Measurements from ENCODE around the gene PIP5K1C. TPM values are rescaled to one million over a fixed set of nuclear protein-coding genes. Genes with fewer than 3 reads are reported as not detected.

Gene PIP5K1C
- total RNA-seq, 1 experiment from 2014 or later, result 26.9 TPM

DNA sequence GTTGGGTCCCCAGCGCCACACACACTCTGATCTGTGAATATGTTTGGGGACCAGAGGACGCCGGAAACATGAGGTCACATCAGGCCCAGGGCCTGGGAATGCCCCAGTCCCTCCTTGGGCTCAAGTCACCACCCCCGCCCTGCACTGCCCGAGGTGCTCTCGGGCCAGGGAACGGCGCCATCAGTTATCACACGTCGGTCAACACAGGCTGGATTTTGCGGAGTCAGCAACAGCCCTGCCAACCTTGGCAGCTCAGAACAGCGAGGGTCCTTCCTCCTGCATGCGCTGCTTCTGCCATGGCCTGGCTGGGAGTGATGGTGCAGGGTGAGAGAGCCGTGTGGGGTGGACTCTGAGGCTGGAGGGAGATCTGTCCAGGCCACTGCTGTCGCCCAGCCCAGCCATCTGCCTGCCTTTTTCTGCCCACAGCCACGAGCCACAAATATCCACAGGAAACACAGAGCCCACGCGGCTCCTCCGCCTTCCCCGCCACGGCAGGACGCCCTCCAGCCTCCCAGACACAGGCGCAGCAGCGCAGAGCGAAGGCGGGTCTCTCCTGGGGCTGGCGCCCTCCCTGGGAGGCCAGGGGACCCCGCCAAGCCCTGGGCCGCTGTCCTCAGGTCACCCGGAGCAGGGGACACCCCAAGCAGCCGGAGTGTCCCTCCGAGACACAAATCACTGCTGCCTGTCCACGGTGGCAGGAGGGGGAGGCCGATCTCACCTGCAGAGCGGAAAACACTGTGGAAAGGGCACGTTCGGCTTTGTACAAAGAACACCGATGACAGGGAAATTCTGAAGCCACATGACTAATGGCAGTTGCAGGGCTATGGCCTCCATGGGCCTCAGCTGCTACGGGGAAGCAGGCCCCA lies 42.0 kb downstream of the PIP5K1C start:
- ChIA-PET RAD21 (ENCODE audit: low non-redundant PET in 1 of 2, low total read pairs in 2 of 2, uncharacterized antibody in 2 of 2, unreplicated experiment in 2 of 2) (interaction anchor here in 1 of 2 experiments (0.6 kb wide), 1 partner anchor 199 kb away, joined by 4 read pairs; no protein-coding TSS in a partner anchor), POLR2A (no interaction called here), CTCF (no interaction called here)
- BruUV-seq (replicated peaks), result no TSS peak
- intact Hi-C loops (cut with micrococcal nuclease), result no loop called here
- H3K4me2 ChIP-seq (ENCODE audit: low read length), result no peak overlapping the region
- H3K9me3 ChIP-seq (ENCODE audit: control insufficient read depth in 1 of 2, insufficient read depth in 1 of 2, low read depth in 1 of 2, low read length in 2 of 2), result no peaks in the 10 kb centered on the region
- H3K9me2 ChIP-seq (ENCODE audit: insufficient read depth), result no peaks in the 10 kb centered on the region
- no peak for DNase-seq (ENCODE audit: low read depth, low spot score)
- no peak overlapping the region for H2AFZ ChIP-seq (ENCODE audit: low read depth, low read length, poor library complexity, severe bottlenecking)
- H4K20me1 ChIP-seq (ENCODE audit: insufficient read depth), result no peaks in the 10 kb centered on the region
- no peak overlapping the region for H3K9ac ChIP-seq (ENCODE audit: low read length)
- peaks cover 0 to 7% of the 10 kb centered on the region in 2 experiments; a peak in 1 of 4 replicates for H3K4me1 ChIP-seq (ENCODE audit: control insufficient read depth in 1 of 2, insufficient read depth in 2 of 2, low read length in 2 of 2)
- peaks cover 1 to 3% of the 10 kb centered on the region in 2 experiments; a peak in 2 of 4 replicates for H3K36me3 ChIP-seq (ENCODE audit: control insufficient read depth in 1 of 2, insufficient read depth in 2 of 2, low read length in 2 of 2)
- TF ChIP-seq EZH2phosphoT487 (IDR thresholded peaks at IDR 0.05; ENCODE audit: borderline replicate concordance), result no peak
- TF ChIP-seq, protein P1, sequence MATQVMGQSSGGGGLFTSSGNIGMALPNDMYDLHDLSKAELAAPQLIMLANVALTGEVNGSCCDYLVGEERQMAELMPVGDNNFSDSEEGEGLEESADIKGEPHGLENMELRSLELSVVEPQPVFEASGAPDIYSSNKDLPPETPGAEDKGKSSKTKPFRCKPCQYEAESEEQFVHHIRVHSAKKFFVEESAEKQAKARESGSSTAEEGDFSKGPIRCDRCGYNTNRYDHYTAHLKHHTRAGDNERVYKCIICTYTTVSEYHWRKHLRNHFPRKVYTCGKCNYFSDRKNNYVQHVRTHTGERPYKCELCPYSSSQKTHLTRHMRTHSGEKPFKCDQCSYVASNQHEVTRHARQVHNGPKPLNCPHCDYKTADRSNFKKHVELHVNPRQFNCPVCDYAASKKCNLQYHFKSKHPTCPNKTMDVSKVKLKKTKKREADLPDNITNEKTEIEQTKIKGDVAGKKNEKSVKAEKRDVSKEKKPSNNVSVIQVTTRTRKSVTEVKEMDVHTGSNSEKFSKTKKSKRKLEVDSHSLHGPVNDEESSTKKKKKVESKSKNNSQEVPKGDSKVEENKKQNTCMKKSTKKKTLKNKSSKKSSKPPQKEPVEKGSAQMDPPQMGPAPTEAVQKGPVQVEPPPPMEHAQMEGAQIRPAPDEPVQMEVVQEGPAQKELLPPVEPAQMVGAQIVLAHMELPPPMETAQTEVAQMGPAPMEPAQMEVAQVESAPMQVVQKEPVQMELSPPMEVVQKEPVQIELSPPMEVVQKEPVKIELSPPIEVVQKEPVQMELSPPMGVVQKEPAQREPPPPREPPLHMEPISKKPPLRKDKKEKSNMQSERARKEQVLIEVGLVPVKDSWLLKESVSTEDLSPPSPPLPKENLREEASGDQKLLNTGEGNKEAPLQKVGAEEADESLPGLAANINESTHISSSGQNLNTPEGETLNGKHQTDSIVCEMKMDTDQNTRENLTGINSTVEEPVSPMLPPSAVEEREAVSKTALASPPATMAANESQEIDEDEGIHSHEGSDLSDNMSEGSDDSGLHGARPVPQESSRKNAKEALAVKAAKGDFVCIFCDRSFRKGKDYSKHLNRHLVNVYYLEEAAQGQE (IDR thresholded peaks at IDR 0.05; ENCODE audit: low read depth), result no peak
- TF ChIP-seq, protein P2, sequence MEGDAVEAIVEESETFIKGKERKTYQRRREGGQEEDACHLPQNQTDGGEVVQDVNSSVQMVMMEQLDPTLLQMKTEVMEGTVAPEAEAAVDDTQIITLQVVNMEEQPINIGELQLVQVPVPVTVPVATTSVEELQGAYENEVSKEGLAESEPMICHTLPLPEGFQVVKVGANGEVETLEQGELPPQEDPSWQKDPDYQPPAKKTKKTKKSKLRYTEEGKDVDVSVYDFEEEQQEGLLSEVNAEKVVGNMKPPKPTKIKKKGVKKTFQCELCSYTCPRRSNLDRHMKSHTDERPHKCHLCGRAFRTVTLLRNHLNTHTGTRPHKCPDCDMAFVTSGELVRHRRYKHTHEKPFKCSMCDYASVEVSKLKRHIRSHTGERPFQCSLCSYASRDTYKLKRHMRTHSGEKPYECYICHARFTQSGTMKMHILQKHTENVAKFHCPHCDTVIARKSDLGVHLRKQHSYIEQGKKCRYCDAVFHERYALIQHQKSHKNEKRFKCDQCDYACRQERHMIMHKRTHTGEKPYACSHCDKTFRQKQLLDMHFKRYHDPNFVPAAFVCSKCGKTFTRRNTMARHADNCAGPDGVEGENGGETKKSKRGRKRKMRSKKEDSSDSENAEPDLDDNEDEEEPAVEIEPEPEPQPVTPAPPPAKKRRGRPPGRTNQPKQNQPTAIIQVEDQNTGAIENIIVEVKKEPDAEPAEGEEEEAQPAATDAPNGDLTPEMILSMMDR (IDR thresholded peaks at IDR 0.05 in 2 of 3, conservative IDR thresholded peaks at IDR 0.05 in 1 of 3; ENCODE audit: borderline replicate concordance in 1 of 3, insufficient read depth in 1 of 3, low read depth in 2 of 3, low read length in 2 of 3), result no peak
- TF ChIP-seq RAD21 (IDR thresholded peaks at IDR 0.05; ENCODE audit: low read depth), result no peak
- TF ChIP-seq, protein P3, sequence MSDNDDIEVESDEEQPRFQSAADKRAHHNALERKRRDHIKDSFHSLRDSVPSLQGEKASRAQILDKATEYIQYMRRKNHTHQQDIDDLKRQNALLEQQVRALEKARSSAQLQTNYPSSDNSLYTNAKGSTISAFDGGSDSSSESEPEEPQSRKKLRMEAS (IDR thresholded peaks at IDR 0.05), result no peak
- no peak for TF ChIP-seq EZH2 (IDR thresholded peaks at IDR 0.05)
- TF ChIP-seq ZFX (IDR thresholded peaks at IDR 0.05), result no peak
- TF ChIP-seq POLR2A (IDR thresholded peaks at IDR 0.05; ENCODE audit: borderline replicate concordance, extremely low read depth, insufficient read depth, insufficient read length), result no peak
- H3K27ac ChIP-seq (ENCODE audit: low read depth, low read length), result no peak overlapping the region
- no peaks in the 10 kb centered on the region for H3K79me2 ChIP-seq (ENCODE audit: insufficient read depth, low read length)
- no peaks in the 10 kb centered on the region for H3K27me3 ChIP-seq (ENCODE audit: insufficient read depth, low read length)
- H3K4me3 ChIP-seq (replicated peaks in 1 of 2; ENCODE audit: low read depth in 1 of 2, low read length in 2 of 2), result no peak overlapping the region
- no peak for ATAC-seq
